ENCODE data around the gene LRSAM1.

Gene LRSAM1

DNA sequence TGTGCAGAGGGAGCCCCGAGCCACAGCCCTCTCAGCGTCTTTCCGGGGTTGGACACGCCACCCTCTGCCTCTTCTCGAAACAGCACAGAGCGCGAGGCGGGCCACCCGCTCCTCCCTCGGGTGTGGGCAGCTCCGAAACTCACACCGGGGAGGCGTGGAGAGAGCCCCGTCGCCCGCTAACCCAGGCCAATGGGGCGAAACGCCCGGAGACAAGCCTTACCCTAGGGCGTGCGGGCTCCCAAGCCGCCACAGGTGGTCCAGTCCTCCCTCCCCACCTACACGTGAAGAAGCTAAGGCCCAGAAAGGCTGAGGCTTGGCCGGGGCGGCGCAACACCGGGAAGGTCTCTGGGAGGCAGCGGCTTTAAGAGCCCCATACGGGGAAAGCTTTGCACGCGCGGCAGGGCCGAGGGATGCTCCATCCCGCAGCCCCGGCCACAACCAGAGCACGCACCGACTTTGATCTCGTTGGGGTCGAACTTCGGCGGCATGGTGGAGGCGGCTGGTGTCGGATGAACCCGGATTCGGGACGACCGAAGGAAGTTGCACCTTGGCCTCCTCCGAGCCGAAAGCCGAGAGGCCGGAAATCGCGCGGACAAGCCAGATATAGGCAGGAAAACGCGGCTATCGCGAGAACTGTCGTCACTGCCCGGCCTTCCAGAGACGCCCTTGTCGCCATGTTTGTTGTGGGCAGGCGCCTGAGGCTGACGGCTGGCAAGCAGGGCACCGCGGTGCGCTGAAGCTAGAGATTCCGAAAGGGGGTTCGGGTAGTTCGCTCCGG lies at the start of gene LRSAM1, which contains the start of gene RPL12:
Gene LRSAM1 (plus strand): TSS at position 681 of the 778 bp plus-strand sequence. CDS start 3,018 bp downstream, outside the sequence.
Gene RPL12 (minus strand): TSS at position 577 of the 778 bp plus-strand sequence. CDS start 89 bp downstream, at position 488.
- peak; percentile 96 for DNase-seq

DNA sequence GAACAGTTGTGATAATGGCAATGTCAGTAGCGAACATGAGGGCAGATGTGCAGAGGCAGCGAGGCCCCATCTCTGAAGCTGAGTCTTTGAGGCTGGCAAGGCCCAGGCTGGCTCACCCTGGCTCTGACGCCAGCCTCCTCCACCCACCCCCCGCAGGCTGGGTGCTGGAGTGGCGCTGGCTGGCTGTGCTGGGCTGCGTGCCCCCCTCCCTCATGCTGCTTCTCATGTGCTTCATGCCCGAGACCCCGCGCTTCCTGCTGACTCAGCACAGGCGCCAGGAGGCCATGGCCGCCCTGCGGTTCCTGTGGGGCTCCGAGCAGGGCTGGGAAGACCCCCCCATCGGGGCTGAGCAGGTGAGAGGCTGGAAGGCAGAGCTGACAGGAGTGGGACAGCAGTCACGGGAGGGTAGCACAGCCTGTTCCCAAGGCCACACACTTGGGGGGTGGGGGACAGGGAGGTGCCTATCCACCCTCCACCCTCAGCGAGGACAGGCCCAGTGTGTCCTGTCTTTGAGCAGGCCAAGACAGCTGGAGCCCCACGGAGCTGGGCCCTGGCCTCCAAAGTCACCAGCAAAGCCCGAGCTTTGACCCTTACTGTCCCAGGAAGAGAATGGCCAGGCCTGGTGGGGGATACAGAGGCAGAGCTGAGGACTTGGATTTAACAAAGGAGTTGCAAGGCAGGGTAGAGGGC lies 48.8 kb upstream of the LRSAM1 start:
- DNase-seq, result no peak

DNA sequence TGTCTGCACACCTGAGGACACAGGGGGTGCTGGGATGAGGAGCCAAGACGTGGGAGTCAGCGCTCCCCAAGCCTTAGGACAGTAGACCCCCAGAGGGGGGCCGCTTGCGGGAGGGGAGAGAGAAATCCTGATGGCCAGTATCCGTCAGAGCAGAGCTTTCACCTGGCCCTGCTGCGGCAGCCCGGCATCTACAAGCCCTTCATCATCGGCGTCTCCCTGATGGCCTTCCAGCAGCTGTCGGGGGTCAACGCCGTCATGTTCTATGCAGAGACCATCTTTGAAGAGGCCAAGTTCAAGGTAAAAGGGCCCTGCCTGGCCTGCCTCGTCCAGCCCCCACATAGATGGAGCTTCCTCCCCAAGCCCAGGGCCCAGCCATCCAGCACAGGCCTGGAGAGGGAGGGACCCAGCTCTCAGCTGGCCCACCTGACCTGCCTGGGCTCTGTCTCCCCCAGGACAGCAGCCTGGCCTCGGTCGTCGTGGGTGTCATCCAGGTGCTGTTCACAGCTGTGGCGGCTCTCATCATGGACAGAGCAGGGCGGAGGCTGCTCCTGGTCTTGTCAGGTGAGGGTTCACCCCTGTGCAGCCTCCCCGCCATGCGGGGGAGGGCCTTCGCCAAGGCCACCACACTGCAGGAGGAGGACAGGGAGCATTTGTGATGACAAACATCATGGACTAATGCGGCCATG lies 47.7 kb upstream of the LRSAM1 start:
- no peak for DNase-seq

DNA sequence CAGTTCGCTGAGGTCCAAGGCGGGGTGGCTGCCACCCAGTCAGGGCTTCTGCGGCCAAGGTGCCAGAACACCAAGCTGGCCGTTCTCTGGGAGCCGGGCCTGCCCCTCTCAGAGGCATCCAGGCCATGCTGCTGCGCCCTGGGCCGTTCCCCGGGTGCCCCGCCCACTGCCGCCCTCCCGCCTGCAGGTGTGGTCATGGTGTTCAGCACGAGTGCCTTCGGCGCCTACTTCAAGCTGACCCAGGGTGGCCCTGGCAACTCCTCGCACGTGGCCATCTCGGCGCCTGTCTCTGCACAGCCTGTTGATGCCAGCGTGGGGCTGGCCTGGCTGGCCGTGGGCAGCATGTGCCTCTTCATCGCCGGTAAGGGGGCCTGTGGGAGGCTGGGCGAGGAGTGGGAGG lies 46.7 kb upstream of the LRSAM1 start:
- no peak for DNase-seq

DNA sequence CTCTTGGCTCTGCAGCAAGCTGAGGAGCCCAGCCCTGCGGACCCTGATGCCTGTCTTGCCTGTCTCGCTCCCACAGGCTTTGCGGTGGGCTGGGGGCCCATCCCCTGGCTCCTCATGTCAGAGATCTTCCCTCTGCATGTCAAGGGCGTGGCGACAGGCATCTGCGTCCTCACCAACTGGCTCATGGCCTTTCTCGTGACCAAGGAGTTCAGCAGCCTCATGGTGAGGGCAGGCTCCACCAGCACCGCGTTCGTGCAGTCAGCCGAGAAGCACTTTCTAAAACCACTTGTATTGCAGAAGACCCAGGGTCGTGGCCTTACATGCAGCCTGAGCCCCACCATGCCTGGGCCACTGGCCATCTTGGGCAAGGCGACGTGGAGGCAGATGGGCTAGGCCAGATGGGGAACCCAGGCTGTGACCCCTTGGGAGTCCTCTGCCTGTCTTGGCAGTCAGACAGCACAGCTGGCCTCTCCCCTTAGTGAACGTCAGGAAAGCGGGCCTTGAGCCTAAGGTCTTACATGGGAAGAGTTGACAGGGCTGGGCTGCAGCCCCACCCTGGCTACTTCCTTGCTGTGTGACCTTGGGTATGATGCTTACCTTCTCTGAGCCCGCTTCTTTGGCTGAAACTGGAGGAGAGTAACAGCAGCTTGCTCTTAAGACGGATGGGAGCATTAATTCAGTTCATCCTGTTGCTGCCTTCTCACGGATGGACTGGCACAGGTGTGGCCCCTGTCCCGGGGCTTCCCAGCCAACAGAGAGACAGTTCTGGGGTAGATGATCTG lies 45.8 kb upstream of the LRSAM1 start:
- peak; percentile 28 for DNase-seq

DNA sequence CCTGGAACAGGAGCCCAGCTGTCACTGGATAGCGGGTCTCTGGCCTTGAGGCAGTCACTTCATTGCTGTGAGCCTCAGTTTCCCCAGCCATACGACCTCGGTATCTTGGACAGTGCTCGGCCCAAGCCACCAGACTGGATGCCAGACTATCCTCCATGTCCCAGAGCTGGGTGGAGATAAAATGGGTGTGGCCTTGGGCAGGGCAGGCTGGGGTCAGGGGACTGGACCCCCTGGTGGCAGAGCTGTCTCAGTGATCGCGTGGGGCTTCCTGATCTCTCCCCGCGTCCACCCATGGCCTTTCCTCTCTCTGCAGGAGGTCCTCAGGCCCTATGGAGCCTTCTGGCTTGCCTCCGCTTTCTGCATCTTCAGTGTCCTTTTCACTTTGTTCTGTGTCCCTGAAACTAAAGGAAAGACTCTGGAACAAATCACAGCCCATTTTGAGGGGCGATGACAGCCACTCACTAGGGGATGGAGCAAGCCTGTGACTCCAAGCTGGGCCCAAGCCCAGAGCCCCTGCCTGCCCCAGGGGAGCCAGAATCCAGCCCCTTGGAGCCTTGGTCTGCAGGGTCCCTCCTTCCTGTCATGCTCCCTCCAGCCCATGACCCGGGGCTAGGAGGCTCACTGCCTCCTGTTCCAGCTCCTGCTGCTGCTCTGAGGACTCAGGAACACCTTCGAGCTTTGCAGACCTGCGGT lies 44.4 kb upstream of the LRSAM1 start:
- DNase-seq, result no peak

DNA sequence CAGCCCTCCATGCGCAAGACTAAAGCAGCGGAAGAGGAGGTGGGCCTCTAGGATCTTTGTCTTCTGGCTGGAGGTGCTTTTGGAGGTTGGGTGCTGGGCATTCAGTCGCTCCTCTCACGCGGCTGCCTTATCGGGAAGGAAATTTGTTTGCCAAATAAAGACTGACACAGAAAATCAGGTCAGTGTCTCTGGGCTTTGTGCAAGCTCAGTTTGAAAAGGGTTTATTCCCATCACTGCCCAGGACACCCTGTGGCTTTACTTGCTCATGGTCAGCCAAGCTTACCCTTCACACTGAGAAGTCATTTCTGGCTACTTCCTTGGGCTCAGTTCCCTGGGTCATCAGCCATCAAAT lies 43.8 kb upstream of the LRSAM1 start:
- DNase-seq, result no peak

DNA sequence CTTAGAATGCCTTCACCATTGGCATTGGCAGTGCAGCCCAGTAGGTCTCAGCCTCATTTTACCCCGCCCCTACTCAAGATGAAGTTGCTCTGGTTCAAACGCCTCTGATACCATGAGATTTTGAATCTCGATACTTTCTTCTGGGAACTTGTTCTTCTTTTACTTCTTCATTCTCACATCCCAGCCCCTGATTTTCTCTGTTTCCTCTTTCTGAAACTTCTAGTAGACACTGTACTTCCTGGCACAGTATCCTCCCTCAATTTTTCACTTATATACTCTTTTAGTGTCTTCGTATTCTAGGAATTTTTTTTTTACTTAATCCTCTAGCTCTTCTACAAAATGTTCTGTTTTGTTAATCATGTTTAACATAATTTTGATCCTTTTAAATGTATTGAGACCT lies 40.2 kb upstream of the LRSAM1 start:
- no peak for DNase-seq

DNA sequence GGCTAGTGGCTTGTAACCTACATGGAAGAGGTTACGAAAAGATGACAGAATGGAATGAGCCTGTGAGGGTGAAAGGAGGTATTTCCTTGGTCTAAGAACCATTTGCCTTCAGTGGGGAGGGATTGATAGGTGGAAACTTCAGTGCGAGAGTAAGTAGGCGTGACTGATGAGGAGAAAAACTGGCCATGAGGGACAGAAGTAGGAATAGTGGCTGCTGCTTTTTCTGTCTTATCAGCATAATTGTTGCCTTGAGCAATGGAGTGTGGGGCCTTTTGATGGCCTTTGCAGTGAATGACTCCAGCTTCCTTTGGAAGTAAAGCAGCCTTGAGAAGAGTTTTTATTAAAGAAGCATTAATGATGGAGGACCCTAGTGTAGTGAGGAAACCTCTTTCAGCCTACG lies 36.2 kb upstream of the LRSAM1 start:
- no peak for DNase-seq

DNA sequence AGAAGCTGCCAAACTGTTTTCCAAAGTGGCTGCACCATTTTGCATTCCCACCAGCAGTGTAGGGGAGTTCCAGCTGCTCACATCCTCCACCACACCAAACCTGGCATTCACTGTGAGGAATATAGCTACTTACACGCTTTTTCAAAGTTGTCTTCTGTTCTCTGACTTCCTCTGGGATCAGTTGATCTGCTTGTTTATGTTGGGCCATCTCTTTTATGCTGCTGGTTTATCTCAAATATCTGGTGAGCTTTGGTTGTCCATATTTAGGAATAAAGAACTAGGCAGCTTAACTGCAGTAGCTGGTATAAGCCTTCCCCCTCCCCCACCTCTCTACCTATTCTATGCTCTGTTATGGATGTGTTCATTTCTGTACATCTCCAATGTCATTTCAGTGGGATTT lies 35.7 kb upstream of the LRSAM1 start:
- DNase-seq, result no peak

DNA sequence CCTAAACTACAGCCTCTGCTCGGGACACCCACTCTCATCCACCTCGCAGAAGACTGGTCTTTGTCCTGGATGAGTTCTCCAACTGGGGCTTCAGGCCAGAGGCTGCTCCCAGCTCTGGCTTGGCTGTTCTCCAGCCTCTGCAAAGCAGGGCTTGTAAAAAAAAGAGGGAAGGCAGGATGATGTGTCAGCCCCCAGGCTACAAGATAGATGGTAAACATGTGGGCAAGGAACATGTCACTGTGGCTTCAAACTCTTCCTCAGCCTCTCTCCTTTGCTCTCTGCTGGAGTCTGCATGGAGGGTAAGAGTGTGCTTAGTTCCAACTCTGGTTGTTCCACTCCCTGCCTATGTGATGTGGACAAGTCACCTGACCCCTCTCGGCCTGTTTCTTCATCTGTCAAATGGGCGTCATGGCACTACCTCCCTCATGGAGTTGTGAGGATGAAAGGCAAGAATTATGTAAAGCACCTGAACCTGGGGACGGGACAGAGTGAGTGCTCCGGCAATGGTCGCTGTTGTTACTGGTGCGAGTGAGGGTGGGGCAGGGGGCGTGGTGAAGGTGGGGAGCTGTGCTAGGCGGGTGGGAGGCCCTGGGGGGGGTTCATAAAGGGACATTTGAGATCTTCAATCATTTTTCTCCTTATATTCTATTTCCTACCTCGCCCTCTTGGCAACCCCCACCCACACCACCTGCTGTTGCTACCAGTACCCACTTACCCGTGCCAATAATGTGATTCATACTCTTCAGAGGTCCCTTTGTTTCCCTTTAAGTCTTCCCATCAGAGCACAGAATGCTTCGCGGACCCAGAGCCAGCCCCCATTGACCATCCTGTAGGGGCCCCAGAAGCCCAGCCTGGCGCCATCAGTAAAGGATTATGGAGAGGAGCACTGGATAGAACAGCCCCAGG lies 33.9 kb upstream of the LRSAM1 start:
- no peak for DNase-seq

DNA sequence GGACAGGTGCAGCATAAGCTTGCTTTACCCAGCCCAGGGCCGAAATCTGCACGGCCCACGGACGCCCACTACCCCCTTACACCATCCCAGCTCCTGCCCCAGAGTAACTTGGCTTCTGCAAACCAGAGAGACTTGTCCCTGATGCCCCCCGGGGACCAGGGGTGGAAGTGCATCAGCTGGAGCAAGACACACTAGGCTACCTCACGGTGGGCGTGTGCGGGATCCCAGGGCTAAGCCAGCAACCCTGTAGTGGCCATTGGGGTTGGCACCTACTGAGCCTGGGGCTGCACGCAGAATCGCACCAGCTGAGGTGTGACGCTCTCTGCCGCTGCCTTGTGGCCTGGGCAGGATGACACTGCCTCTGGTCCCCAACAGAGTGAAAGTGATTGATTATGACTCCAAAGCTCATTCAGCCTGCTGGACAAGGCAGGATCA lies 33.3 kb upstream of the LRSAM1 start:
- peak; percentile 57 for DNase-seq

DNA sequence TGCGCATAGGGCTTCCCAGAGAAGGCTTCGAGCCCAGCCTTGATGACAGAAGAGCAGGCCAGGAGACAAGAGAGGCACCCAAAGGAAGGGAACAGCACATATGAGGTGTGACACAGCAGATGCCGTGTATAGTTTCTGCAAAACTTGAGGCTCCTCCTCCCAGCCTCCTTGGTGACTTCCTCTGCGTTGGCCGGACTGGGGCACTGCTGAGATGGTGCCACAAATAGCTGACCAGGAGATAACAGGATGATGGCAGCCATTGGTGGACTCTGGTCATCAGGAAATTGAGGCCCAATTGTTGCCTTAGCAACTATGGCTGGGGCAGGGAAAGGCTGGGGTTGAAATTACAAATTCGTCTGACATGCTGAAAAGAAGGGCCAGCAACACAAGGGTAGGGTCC lies 32.0 kb upstream of the LRSAM1 start:
- DNase-seq, result no peak

DNA sequence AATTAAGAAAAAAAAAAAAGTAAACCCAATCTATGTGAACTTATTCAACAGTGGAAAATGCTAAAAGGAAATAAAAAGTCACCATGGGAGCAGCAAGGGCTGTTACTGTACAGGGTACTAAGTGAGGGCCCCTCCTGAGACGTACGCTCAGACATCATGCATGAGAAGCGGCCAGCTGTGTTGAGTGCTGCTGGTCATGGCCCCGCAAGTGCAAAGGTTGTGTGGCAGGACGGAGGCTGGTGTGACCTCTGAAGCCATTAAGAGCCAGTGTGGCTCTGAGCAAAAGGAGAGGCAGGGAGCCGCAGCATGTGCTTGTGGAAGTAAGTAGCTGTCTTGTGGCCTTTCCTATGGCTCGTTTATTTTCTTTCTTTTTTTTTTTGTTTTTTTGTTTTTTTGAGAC lies 30.3 kb upstream of the LRSAM1 start:
- no peak for DNase-seq

DNA sequence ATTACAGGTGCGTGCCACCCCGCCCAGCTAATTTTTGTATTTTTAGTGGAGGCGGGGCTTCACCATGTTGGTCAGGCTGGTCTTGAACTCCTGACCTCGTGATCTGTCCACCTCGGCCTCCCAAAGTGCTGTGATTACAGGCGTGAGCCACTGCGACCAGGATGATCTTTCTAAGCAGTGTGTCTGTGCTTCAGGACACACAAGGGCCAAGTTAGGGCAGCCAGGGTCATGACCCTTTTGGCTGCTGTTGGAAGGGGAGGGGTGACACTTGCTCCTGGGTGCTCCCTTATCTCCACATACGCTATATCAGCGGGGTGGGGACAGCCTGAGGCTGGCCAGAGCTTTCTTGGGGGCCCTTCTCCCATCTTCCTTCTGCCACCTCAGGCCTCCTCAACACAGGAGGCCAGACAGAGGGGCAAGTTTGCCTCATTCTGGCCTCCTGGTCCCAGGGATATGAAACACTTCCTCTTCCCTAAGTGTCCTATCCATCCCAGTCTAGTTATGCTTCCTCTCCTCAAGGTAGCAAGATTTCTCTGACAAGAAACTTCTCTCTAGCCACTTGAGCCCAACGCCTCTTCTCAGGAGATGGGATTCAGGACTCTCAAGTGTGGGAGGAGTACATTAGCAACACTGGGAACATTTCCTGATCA lies 29.1 kb upstream of the LRSAM1 start:
- DNase-seq, result no peak

DNA sequence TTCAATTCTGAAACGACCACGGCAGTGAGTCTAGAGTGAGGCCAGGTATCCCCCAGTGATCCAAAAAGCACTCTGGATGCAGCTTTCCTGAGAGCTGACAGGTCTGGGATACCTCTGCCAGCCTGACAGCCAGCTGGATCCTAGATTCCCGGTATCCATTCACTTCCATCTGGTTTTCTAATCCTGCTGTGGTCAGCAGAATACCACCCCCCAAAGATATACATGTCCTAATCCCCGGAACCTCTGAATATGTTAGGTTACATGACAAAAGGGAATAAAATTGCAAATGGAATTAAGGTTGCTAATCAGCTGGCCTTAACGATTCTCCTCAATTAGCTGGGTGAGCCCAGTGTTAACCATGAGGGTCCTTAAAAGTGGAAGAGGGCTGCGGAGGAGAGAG lies 28.5 kb upstream of the LRSAM1 start:
- peak; percentile 60 for DNase-seq

DNA sequence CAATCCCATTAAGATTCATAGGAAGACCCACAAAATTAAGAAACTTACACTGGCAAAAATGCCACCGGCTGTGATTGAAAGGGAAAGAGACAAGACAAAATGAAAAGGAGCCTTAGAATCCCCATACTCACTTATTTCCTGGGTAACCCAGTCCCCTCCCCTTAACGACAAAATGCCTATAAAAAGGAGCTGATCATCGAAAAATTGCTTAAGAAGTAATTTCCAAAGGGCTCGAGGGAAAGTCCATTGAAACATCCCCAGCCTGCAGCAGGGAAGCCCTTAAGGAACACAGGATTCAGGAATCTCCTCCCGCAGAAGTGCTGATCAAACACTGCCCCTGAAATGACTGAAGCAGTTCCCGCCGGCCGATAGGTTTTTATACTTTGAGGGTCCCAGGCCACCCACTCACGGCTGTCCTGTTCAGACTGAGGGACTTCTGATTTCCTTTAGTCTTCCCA lies 27.8 kb upstream of the LRSAM1 start:
- DNase-seq, result no peak

DNA sequence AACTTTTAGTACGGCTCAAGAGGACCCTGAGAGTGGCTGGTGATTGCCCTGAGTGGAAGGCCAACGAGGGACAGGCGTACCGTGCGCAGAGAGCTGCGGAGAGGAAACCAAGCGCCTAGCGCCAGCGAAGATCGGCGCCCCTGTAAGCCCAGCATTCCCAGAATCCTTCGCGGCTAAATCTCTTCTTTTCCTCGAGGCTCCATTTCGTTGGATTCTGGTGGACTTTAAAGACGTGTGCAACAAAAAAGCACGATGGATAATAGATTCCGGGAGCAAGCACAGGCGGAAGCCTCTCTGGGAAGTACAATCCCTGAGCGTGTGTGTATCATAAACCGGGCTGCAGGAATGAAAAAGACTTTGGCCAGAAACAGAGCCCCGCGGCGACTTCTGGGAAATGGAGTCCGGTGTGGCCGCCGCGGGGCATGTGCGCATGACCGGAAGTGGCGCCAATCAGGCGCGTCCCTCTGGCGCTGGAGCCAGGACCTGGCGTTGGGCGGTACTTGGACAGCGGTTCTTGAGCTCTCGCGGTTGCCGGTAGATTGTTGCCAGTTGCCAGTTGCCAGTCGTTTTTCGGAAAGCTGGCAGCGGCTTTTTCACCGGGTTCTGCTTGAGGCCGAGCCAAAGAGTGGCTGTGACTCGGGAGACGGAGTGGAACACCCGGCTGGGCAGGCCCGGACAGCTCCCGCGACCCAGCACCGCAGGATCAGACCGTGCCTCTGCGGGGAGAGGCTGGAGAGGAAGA lies 27.2 kb upstream of the LRSAM1 start, which contains the start of gene ZNF79:
Gene ZNF79 (plus strand): TSS at position 449 of the 742 bp plus-strand sequence. CDS start 406 bp downstream, outside the sequence.
- peak; percentile 94 for DNase-seq

DNA sequence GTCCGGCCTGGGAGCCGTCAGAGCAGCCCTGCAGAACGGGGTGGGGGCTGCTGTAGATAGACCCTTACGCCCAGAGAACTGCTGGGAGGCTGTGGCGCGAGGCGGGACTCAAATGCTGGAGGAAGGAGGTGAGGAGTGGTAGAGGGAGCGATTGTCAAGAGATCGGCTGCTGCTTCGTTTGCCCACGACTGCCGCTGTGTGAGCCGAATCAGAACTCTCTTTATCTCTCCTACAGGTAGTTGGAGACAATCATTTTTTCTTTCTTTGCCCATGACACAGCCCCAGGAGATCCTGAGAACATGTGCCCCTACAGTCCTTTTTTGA lies 26.7 kb upstream of the LRSAM1 start:
- peak; percentile 54 for DNase-seq

DNA sequence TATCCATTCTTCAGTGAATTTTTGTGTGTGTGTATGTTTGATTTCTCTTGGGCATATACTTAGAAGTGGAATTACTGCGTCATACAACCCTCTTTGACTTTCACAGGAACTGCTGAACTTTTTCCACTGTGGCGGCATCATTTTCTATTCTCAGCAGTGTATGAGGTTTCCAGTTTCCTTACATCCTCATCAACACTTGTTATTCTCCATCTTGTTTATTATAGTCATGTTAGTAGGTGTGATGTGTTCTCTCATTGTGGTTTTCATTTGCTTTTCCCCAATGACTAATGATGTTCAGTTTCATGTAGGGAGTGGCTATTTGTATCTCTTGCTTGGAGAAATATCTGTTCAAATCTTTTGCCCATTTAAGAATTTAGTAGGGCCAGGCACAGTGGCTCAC lies 24.6 kb upstream of the LRSAM1 start:
- DNase-seq, result no peak

All from NCI-H82 (cell line).